ENCODE data around the gene HOXD8. TPM values are rescaled to one million over a fixed set of nuclear protein-coding genes. Genes with fewer than 3 reads are reported as not detected.

The HOXD8 gene
- total RNA-seq, 6 donors from 2014 or later = 0.43 to 2.3 (median 0.74) TPM; not detected in 1

DNA sequence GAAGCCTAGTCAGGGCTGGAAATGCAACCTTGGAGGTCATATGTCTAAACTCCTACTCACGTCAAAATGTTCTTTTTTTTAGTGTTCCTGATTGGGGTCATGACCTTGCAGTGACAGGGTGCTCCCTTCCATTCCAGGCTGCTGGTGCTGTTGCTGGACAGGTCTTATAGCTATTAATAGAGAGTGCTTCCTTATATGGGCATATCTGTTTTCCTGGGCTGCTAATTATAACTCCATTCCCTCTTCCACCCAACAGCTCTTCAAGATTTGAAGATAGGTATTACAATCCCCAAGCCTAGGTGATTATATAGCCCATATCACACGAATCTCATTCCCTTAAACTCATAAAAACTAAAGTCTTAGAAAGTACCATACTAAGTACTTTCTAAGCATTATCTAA lies 40.2 kb downstream of the HOXD8 start:
- Histone ChIP-seq H3K4me3 (no peak overlapping the region), H3K27me3 (peaks cover 0 to 35% (median 17%) of the 10 kb centered on the region in 4 donors), H3K4me1 (peaks cover 8 to 21% (median 9%) of the 10 kb centered on the region in 4 donors), H3K36me3 (no peaks in the 10 kb centered on the region), H3K9me3 (no peaks in the 10 kb centered on the region), H3K27ac (no peak overlapping the region)
- WGBS, 2 donors = 67 to 68% methylated on average over 2 of the region's 2 CpGs
- ATAC-seq (ENCODE audit: low FRiP score in 2 of 2) (no peak), DNase-seq (no peak)
- TF ChIP-seq POLR2AphosphoS5 (IDR thresholded peaks at IDR 0.05) (no peak), POLR2A (IDR thresholded peaks at IDR 0.05) (no peak), EP300 (IDR thresholded peaks at IDR 0.05) (no peak)
- TF ChIP-seq, protein P1, sequence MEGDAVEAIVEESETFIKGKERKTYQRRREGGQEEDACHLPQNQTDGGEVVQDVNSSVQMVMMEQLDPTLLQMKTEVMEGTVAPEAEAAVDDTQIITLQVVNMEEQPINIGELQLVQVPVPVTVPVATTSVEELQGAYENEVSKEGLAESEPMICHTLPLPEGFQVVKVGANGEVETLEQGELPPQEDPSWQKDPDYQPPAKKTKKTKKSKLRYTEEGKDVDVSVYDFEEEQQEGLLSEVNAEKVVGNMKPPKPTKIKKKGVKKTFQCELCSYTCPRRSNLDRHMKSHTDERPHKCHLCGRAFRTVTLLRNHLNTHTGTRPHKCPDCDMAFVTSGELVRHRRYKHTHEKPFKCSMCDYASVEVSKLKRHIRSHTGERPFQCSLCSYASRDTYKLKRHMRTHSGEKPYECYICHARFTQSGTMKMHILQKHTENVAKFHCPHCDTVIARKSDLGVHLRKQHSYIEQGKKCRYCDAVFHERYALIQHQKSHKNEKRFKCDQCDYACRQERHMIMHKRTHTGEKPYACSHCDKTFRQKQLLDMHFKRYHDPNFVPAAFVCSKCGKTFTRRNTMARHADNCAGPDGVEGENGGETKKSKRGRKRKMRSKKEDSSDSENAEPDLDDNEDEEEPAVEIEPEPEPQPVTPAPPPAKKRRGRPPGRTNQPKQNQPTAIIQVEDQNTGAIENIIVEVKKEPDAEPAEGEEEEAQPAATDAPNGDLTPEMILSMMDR (IDR thresholded peaks at IDR 0.05) = no peak

GRCh38 chr2:176170602-176171305 lies 41.2 kb downstream of the HOXD8 start:
- no peak for TF ChIP-seq EP300 (IDR thresholded peaks at IDR 0.05)
- TF ChIP-seq, protein P1 (IDR thresholded peaks at IDR 0.05) = no peak
- no peak for TF ChIP-seq POLR2AphosphoS5 (IDR thresholded peaks at IDR 0.05)
- TF ChIP-seq POLR2A (IDR thresholded peaks at IDR 0.05) = no peak
- ATAC-seq (ENCODE audit: low FRiP score in 2 of 2) = no peak
- WGBS, 2 donors = 67 to 86% methylated on average over 1 of the region's 1 CpG
- no peaks in the 10 kb centered on the region for H3K36me3 ChIP-seq
- H3K4me1 ChIP-seq = peaks cover 3 to 17% (median 9%) of the 10 kb centered on the region in 4 donors
- no peak overlapping the region for H3K27ac ChIP-seq
- H3K9me3 ChIP-seq = no peaks in the 10 kb centered on the region
- DNase-seq = no peak
- peaks cover 0 to 29% (median 14%) of the 10 kb centered on the region in 4 donors for H3K27me3 ChIP-seq
- no peak overlapping the region for H3K4me3 ChIP-seq

DNA sequence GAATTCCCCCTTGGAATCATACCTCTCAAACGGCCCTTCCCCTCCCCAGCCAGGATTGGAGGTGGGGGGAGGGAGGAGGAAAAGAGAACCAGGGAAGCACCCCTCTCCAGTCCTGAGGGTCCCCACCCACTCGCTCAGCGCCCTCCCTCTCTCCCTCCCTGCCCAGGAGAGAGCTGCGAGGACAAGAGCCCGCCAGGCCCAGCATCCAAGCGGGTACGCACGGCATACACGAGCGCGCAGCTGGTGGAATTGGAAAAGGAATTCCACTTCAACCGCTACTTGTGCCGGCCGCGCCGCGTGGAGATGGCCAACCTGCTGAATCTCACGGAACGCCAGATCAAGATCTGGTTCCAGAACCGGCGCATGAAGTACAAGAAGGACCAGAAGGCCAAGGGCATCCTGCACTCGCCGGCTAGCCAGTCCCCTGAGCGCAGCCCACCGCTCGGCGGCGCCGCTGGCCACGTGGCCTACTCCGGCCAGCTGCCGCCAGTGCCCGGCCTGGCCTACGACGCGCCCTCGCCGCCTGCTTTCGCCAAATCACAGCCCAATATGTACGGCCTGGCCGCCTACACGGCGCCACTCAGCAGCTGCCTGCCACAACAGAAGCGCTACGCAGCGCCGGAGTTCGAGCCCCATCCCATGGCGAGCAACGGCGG lies 42.0 kb downstream of the HOXD8 start:
- DNase-seq (peak in 1 of 2 donors; percentile 87), ATAC-seq (ENCODE audit: low FRiP score in 2 of 2) (peak in 1 of 2 donors; percentile 37)
- no peaks in the 10 kb centered on the region for H3K9me3 ChIP-seq
- WGBS, 2 donors = 5 to 13% methylated on average over 20 to 44 of the region's 51 CpGs
- peak overlapping the region in 3 of 4 donors; percentile 8 to 27 (median 13) for H3K4me3 ChIP-seq
- peaks cover 0 to 29% (median 14%) of the 10 kb centered on the region in 4 donors for H3K27me3 ChIP-seq
- TF ChIP-seq, protein P1 (IDR thresholded peaks at IDR 0.05) = peak in 1 of 6 experiments; percentile 6
- TF ChIP-seq POLR2A (IDR thresholded peaks at IDR 0.05) (no peak), EP300 (IDR thresholded peaks at IDR 0.05) (no peak), POLR2AphosphoS5 (IDR thresholded peaks at IDR 0.05) (no peak)
- H3K4me1 ChIP-seq = peaks cover 3 to 17% (median 9%) of the 10 kb centered on the region in 4 donors
- H3K36me3 ChIP-seq = no peaks in the 10 kb centered on the region
- no peak overlapping the region for H3K27ac ChIP-seq

DNA sequence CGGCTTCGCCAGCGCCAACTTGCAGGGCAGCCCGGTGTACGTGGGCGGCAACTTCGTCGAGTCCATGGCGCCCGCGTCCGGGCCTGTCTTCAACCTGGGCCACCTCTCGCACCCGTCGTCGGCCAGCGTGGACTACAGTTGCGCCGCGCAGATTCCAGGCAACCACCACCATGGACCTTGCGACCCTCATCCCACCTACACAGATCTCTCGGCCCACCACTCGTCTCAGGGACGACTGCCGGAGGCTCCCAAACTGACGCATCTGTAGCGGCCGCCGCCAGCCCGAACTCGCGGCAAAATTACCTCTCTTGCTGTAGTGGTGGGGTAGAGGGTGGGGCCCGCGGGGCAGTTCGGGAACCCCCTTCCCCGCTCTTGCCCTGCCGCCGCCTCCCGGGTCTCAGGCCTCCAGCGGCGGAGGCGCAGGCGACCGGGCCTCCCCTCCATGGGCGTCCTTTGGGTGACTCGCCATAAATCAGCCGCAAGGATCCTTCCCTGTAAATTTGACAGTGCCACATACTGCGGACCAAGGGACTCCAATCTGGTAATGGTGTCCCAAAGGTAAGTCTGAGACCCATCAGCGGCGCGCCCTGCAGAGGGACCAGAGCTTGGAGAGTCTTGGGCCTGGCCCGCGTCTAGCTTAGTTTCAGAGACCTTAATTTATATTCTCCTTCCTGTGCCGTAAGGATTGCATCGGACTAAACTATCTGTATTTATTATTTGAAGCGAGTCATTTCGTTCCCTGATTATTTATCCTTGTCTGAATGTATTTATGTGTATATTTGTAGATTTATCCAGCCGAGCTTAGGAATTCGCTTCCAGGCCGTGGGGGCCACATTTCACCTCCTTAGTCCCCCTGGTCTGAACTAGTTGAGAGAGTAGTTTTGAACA lies 42.7 kb downstream of the HOXD8 start:
- H3K27me3 ChIP-seq = peaks cover 0 to 29% (median 14%) of the 10 kb centered on the region in 4 donors
- DNase-seq (no peak), ATAC-seq (ENCODE audit: low FRiP score in 2 of 2) (peak in 1 of 2 donors; percentile 16)
- no peak for TF ChIP-seq EP300 (IDR thresholded peaks at IDR 0.05)
- TF ChIP-seq, protein P1 (IDR thresholded peaks at IDR 0.05) = peak in 1 of 6 experiments; percentile 2
- no peaks in the 10 kb centered on the region for H3K36me3 ChIP-seq
- no peaks in the 10 kb centered on the region for H3K9me3 ChIP-seq
- H3K4me1 ChIP-seq = peaks cover 3 to 17% (median 9%) of the 10 kb centered on the region in 4 donors
- WGBS, 2 donors = 19 to 29% methylated on average over 32 to 40 of the region's 60 CpGs
- peak overlapping the region in 3 of 4 donors; percentile 8 to 27 (median 13) for H3K4me3 ChIP-seq
- H3K27ac ChIP-seq = no peak overlapping the region

Measured in upper lobe of left lung (tissue), 6 donors.